ENCODE results near the gene CALR3. TPM values are rescaled to one million over a fixed set of nuclear protein-coding genes. Genes with fewer than 3 reads are reported as not detected.
A peak's percentile ranks its signal among the peaks of the same experiment; 100 is the strongest.

CALR3 gene
- total and polyA plus RNA-seq, 2 of the 13 experiments (the other 11 are each of a cell fraction or from before 2014, with no cell fraction given): not detected

DNA sequence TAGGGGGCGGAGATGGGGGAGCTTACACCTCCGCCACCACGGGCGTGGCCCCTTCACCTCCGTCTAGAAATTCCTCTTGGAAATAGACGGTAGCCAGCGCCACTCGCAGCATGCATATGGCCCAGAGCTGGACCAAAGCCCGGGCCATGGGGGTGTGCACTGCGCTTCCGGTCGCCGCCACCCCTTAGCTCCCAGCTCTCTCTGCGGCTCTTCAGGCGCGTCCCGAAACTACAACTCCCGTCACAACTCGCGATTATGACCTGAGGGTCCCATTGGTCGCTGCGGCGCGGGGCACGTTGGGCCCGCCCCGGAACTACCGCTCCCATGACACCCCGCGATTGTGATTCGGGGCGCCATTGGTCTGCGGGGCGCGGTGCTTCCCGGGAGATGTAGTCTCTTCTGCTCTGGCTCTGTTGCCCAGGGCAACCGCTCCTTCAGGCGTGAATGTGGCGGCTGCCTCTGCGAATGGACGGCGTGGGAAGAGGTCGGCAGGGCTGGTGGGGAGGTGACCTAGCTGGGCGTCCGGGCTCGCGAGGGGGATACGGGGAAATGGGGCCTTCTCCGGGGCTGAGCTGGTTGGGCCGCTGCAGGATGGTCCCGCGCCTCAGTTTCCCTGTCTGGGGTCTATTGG, at the start of gene CALR3, which contains the start of gene C19orf44 (continued):
- TF ChIP-seq, protein P1, sequence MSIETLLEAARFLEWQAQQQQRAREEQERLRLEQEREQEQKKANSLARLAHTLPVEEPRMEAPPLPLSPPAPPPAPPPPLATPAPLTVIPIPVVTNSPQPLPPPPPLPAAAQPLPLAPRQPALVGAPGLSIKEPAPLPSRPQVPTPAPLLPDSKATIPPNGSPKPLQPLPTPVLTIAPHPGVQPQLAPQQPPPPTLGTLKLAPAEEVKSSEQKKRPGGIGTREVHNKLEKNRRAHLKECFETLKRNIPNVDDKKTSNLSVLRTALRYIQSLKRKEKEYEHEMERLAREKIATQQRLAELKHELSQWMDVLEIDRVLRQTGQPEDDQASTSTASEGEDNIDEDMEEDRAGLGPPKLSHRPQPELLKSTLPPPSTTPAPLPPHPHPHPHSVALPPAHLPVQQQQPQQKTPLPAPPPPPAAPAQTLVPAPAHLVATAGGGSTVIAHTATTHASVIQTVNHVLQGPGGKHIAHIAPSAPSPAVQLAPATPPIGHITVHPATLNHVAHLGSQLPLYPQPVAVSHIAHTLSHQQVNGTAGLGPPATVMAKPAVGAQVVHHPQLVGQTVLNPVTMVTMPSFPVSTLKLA (IDR thresholded peaks at IDR 0.05): peak; percentile 36; the same call in 1 of the 2 replicates
- TF ChIP-seq, protein P2, sequence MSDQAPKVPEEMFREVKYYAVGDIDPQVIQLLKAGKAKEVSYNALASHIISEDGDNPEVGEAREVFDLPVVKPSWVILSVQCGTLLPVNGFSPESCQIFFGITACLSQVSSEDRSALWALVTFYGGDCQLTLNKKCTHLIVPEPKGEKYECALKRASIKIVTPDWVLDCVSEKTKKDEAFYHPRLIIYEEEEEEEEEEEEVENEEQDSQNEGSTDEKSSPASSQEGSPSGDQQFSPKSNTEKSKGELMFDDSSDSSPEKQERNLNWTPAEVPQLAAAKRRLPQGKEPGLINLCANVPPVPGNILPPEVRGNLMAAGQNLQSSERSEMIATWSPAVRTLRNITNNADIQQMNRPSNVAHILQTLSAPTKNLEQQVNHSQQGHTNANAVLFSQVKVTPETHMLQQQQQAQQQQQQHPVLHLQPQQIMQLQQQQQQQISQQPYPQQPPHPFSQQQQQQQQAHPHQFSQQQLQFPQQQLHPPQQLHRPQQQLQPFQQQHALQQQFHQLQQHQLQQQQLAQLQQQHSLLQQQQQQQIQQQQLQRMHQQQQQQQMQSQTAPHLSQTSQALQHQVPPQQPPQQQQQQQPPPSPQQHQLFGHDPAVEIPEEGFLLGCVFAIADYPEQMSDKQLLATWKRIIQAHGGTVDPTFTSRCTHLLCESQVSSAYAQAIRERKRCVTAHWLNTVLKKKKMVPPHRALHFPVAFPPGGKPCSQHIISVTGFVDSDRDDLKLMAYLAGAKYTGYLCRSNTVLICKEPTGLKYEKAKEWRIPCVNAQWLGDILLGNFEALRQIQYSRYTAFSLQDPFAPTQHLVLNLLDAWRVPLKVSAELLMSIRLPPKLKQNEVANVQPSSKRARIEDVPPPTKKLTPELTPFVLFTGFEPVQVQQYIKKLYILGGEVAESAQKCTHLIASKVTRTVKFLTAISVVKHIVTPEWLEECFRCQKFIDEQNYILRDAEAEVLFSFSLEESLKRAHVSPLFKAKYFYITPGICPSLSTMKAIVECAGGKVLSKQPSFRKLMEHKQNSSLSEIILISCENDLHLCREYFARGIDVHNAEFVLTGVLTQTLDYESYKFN (CRISPR knock-in tag; conservative IDR thresholded peaks at IDR 0.05): peak; percentile 54
- TF ChIP-seq AKAP8 (CRISPR knock-in tag; IDR thresholded peaks at IDR 0.05) (no peak), ZNF598 (CRISPR knock-in tag; IDR thresholded peaks at IDR 0.05; ENCODE audit: borderline replicate concordance) (peak; percentile 40; the same call in 1 of the 2 replicates), ZFX (CRISPR knock-in tag; IDR thresholded peaks at IDR 0.05; ENCODE audit: low read depth) (peak; percentile 80), ZNF75D (CRISPR knock-in tag; IDR thresholded peaks at IDR 0.05; ENCODE audit: borderline replicate concordance) (no peak), HNRNPLL (IDR thresholded peaks at IDR 0.05; ENCODE audit: low read depth, low read length, poor library complexity, severe bottlenecking) (peak; percentile 79), DMAP1 (CRISPR knock-in tag; IDR thresholded peaks at IDR 0.05) (peak; percentile 51; the same call in 1 of the 2 replicates), POLR2G (IDR thresholded peaks at IDR 0.05; ENCODE audit: low read depth, low read length) (peak; percentile 60; the same call in 1 of the 2 replicates), NFIC (IDR thresholded peaks at IDR 0.05; ENCODE audit: low read length) (no peak), TEAD3 (CRISPR knock-in tag; optimal IDR thresholded peaks at IDR 0.05; ENCODE audit: borderline replicate concordance) (peak; percentile 52), ZNF83 (CRISPR knock-in tag; IDR thresholded peaks at IDR 0.05; ENCODE audit: borderline replicate concordance) (no peak), ZNF484 (CRISPR knock-in tag; IDR thresholded peaks at IDR 0.05; ENCODE audit: borderline replicate concordance, low read depth) (no peak), ZNF556 (CRISPR knock-in tag; IDR thresholded peaks at IDR 0.05; ENCODE audit: borderline replicate concordance) (peak; percentile 39; the same call in 1 of the 2 replicates), ZNF510 (CRISPR knock-in tag; IDR thresholded peaks at IDR 0.05; ENCODE audit: low read depth) (no peak), EEA1 (CRISPR knock-in tag; IDR thresholded peaks at IDR 0.05; ENCODE audit: borderline replicate concordance) (no peak), MXD4 (CRISPR knock-in tag; IDR thresholded peaks at IDR 0.05) (peak; percentile 66), KMT2A (CRISPR knock-in tag; IDR thresholded peaks at IDR 0.05) (peak; percentile 33; the same call in 1 of the 2 replicates)
- TF ChIP-seq, protein P3, sequence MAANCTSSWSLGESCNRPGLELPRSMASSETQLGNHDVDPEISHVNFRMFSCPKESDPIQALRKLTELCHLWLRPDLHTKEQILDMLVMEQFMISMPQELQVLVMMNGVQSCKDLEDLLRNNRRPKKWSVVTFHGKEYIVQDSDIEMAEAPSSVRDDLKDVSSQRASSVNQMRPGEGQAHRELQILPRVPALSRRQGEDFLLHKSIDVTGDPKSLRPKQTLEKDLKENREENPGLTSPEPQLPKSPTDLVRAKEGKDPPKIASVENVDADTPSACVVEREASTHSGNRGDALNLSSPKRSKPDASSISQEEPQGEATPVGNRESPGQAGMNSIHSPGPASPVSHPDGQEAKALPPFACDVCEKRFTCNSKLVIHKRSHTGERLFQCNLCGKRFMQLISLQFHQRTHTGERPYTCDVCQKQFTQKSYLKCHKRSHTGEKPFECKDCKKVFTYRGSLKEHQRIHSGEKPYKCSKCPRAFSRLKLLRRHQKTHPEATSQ (CRISPR knock-in tag; IDR thresholded peaks at IDR 0.05; ENCODE audit: borderline replicate concordance): no peak
- TF ChIP-seq, protein P4, sequence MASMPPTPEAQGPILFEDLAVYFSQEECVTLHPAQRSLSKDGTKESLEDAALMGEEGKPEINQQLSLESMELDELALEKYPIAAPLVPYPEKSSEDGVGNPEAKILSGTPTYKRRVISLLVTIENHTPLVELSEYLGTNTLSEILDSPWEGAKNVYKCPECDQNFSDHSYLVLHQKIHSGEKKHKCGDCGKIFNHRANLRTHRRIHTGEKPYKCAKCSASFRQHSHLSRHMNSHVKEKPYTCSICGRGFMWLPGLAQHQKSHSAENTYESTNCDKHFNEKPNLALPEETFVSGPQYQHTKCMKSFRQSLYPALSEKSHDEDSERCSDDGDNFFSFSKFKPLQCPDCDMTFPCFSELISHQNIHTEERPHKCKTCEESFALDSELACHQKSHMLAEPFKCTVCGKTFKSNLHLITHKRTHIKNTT (CRISPR knock-in tag; IDR thresholded peaks at IDR 0.05): peak; percentile 39; the same call in 1 of the 2 replicates
